HepG2 (cell line): Measurements from ENCODE around the gene TBXA2R. TPM values are rescaled to one million over a fixed set of nuclear protein-coding genes. Genes with fewer than 3 reads are reported as not detected.

ENCODE experiments used
- CEBPG ChIP-seq: IDR thresholded peaks from 2 replicates; pipeline ENCODE4 v1.6.1; 2016
- DMTF1 ChIP-seq: sonication (generic); formaldehyde crosslinking; IDR thresholded peaks from 2 replicates; pipeline ENCODE4 v1.4.0; 2020; ENCODE audit warnings: mild to moderate bottlenecking, missing genetic modification reagents
- ESRRA ChIP-seq: sonication (generic); formaldehyde crosslinking; IDR thresholded peaks from 2 replicates; pipeline ENCODE4 v1.5.1; 2020; ENCODE audit warnings: mild to moderate bottlenecking, low read depth, missing genetic modification reagents
- HNF1A ChIP-seq, 2 experiments: sonication (generic) in 1 of 2; formaldehyde crosslinking in 1 of 2; IDR thresholded peaks; 2 replicates each; pipeline versions ENCODE4 v1.4.0 to v1.6.1; 2016 to 2020; ENCODE audit warnings: borderline replicate concordance in 1 of 2, low read depth in 1 of 2, mild to moderate bottlenecking in 1 of 2, missing genetic modification reagents in 1 of 2
- KLF6 ChIP-seq: IDR thresholded peaks from 2 replicates; pipeline ENCODE4 v1.8.0; 2016; ENCODE audit warnings: missing biosample characterization, missing genetic modification reagents
- PAX8 ChIP-seq: sonication (generic); formaldehyde crosslinking; IDR thresholded peaks from 2 replicates; pipeline ENCODE4 v1.8.0; 2022; ENCODE audit warnings: mild to moderate bottlenecking, missing genetic modification reagents, borderline replicate concordance
- ZBTB10 ChIP-seq: sonication (generic); formaldehyde crosslinking; IDR thresholded peaks from 2 replicates; pipeline ENCODE4 v1.4.0; 2020; ENCODE audit warnings: missing genetic modification reagents, borderline replicate concordance
- ZBTB2 ChIP-seq: sonication (generic); formaldehyde crosslinking; IDR thresholded peaks from 2 replicates; pipeline ENCODE4 v1.8.0; 2022; ENCODE audit warnings: low read depth, missing genetic modification reagents
- ZFP41 ChIP-seq: sonication (generic); formaldehyde crosslinking; IDR thresholded peaks from 2 replicates; pipeline ENCODE4 v1.4.0; 2020; ENCODE audit warnings: mild to moderate bottlenecking, missing genetic modification reagents, borderline replicate concordance
- ZNF598 ChIP-seq: sonication (generic); formaldehyde crosslinking; IDR thresholded peaks from 2 replicates; pipeline ENCODE4 v1.5.1; 2020; ENCODE audit warnings: mild to moderate bottlenecking, missing genetic modification reagents, borderline replicate concordance
- ZNF75D ChIP-seq: sonication (generic); formaldehyde crosslinking; IDR thresholded peaks from 2 replicates; pipeline ENCODE4 v1.8.1; 2023; ENCODE audit warnings: missing genetic modification reagents, mild to moderate bottlenecking, borderline replicate concordance
- ZNF772 ChIP-seq: sonication (generic); formaldehyde crosslinking; IDR thresholded peaks from 2 replicates; pipeline ENCODE4 v1.5.0; 2020; ENCODE audit warnings: mild to moderate bottlenecking, missing genetic modification reagents
- ZNF775 ChIP-seq: sonication (generic); formaldehyde crosslinking; IDR thresholded peaks from 2 replicates; pipeline ENCODE4 v1.4.0; 2020; ENCODE audit warnings: missing genetic modification reagents, mild to moderate bottlenecking, moderate library complexity, borderline replicate concordance
- ZNF788 ChIP-seq: sonication (generic); formaldehyde crosslinking; IDR thresholded peaks from 2 replicates; pipeline ENCODE4 v1.5.0; 2020; ENCODE audit warnings: mild to moderate bottlenecking, missing genetic modification reagents, borderline replicate concordance
- ZSCAN20 ChIP-seq: sonication (generic); formaldehyde crosslinking; IDR thresholded peaks from 2 replicates; pipeline ENCODE4 v1.4.0; 2020; ENCODE audit warnings: missing genetic modification reagents, mild to moderate bottlenecking, borderline replicate concordance
- ZZZ3 ChIP-seq: sonication (generic); formaldehyde crosslinking; IDR thresholded peaks from 2 replicates; pipeline ENCODE4 v1.4.0; 2020; ENCODE audit warnings: missing genetic modification reagents, mild to moderate bottlenecking, borderline replicate concordance
- polyA plus RNA-seq, 8 experiments: library from polyadenylated mRNA; depleted of rRNA in 3 of 8; stranded (reverse) in 7 of 8; unstranded in 1 of 8; fragments of >200 nt; fragmentation: Illumina TruSeq in 4 of 8; extraction: Trizol in 4 of 8; gene quantifications; 2 replicates each; pipeline versions ENCODE4 v1.2.1 to v1.2.3, GENCODE V29; 2011 to 2016; ENCODE audit warnings: low read depth in 4 of 8, missing spikeins in 1 of 8, mixed read lengths in 1 of 8; ENCODE audit not compliant: insufficient read depth in 1 of 8
- total RNA-seq, 5 experiments: library from RNA; depleted of rRNA; stranded (reverse); fragments of >200 nt; fragmentation: Illumina TruSeq; extraction: Trizol; gene quantifications; 2 replicates each; pipeline ENCODE4 v1.2.3, GENCODE V29; 2016; ENCODE audit warnings: low read depth in 1 of 5

The TBXA2R gene
- total and polyA plus RNA-seq, 2 of the 13 experiments (the other 11 are each of a cell fraction or from before 2014, with no cell fraction given), result 0.09 TPM; not detected in 1

GRCh38 chr19:3626473-3627350 is 20.0 kb upstream of the TBXA2R start, which contains the start of gene CACTIN (continued):
- TF ChIP-seq ZNF788 (CRISPR knock-in tag), result peak; percentile 97; the same call in 1 of the 2 replicates
- no peak for TF ChIP-seq DMTF1 (CRISPR knock-in tag)
- TF ChIP-seq PAX8, result no peak
- TF ChIP-seq ZBTB10 (CRISPR knock-in tag), result no peak
- no peak for TF ChIP-seq ZNF775 (CRISPR knock-in tag)
- peak; percentile 72; the same call in 1 of the 2 replicates for TF ChIP-seq ZSCAN20 (CRISPR knock-in tag)
- TF ChIP-seq ZNF75D (CRISPR knock-in tag), result 0 out of 2 replicates have a peak, but pooled peaks have one; percentile 68
- TF ChIP-seq ZNF772 (CRISPR knock-in tag), result peak; percentile 96
- no peak for TF ChIP-seq CEBPG
- TF ChIP-seq HNF1A (IDR thresholded peaks at IDR 0.05; ENCODE audit: low read depth), result no peak
- TF ChIP-seq HNF1A (CRISPR knock-in tag; IDR thresholded peaks at IDR 0.05; ENCODE audit: borderline replicate concordance), result peak; percentile 72; the same call in 1 of the 2 replicates
- 0 out of 2 replicates have a peak, but pooled peaks have one; percentile 38 for TF ChIP-seq ZNF598 (CRISPR knock-in tag)
- TF ChIP-seq ZZZ3, result peak; percentile 89
- TF ChIP-seq ZFP41 (CRISPR knock-in tag), result 0 out of 2 replicates have a peak, but pooled peaks have one; percentile 85
- TF ChIP-seq KLF6 (CRISPR knock-in tag), result peak; percentile 66; the same call in 1 of the 2 replicates
- TF ChIP-seq ESRRA (CRISPR knock-in tag), result no peak; the same call in 1 of the 2 replicates
- no peak; the same call in 1 of the 2 replicates for TF ChIP-seq ZBTB2
